A673 (cell line): ENCODE results near the gene TRPC1. TPM values are rescaled to one million over a fixed set of nuclear protein-coding genes. Genes with fewer than 3 reads are reported as not detected.

Experiments
- BruUV-seq: library from RNA; stranded (reverse); fragments of 400-500 nt; replicated peaks from 2 replicates; lab custom pipeline; 2021; lab: Mats Ljungman, UMichigan
- CTCF ChIA-PET: fragments of 300-600 bp; sonication (Branson Sonifier 250); formaldehyde crosslinking; loops from one replicate; lab custom pipeline; 2022; ENCODE audit warnings: antibody characterized with exemption; lab: Charles Lee
- POLR2A ChIA-PET: fragments of 300-600 bp; sonication (Branson Sonifier 250); formaldehyde crosslinking; loops from one replicate; lab custom pipeline; 2022; ENCODE audit warnings: antibody characterized with exemption; ENCODE audit not compliant: low non-redundant PET; lab: Charles Lee
- DNase-seq: peaks from one replicate; pipeline ENCODE4 v3.0.0-alpha.2; 2015; ENCODE audit warnings: low spot score
- H3K27ac ChIP-seq: fragments of 200-600 bp; sonication (generic); 2 replicates; pipeline ENCODE4 v1.5.1; 2016; ENCODE audit warnings: mixed run types, low read depth, mild to moderate bottlenecking, mixed read lengths, antibody characterized with exemption, low read length; ENCODE audit not compliant: poor library complexity, severe bottlenecking
- H3K27me3 ChIP-seq: fragments of 200-600 bp; sonication (generic); replicated peaks from 2 replicates; pipeline ENCODE4 v1.6.1; 2017; ENCODE audit warnings: mixed run types, low read depth, mild to moderate bottlenecking, mixed read lengths, antibody characterized with exemption, low read length; ENCODE audit not compliant: insufficient read depth, poor library complexity
- H3K36me3 ChIP-seq: fragments of 200-600 bp; sonication (generic); 2 replicates; pipeline ENCODE4 v1.6.1; 2016; ENCODE audit warnings: mixed run types, mild to moderate bottlenecking, mixed read lengths, antibody characterized with exemption, low read length; ENCODE audit not compliant: insufficient read depth, poor library complexity, severe bottlenecking
- H3K4me1 ChIP-seq: fragments of 200-600 bp; sonication (generic); 2 replicates; pipeline ENCODE4 v1.6.1; 2017; ENCODE audit warnings: mixed run types, mild to moderate bottlenecking, mixed read lengths, antibody characterized with exemption, low read length; ENCODE audit not compliant: insufficient read depth, poor library complexity, severe bottlenecking
- H3K4me3 ChIP-seq: fragments of 200-600 bp; sonication (generic); 2 replicates; pipeline ENCODE4 v1.5.1; 2016; ENCODE audit warnings: low read depth, mixed run types, mild to moderate bottlenecking, mixed read lengths, low read length; ENCODE audit not compliant: poor library complexity, severe bottlenecking
- H3K9me3 ChIP-seq: fragments of 200-600 bp; sonication (generic); 2 replicates; pipeline ENCODE4 v1.6.1; 2016; ENCODE audit warnings: mixed run types, low read depth, mild to moderate bottlenecking, mixed read lengths, antibody characterized with exemption, low read length; ENCODE audit not compliant: poor library complexity, severe bottlenecking
- CTCF ChIP-seq: fragments of 300-800, 200-600 bp; sonication (generic); conservative IDR thresholded peaks from 2 replicates; pipeline ENCODE4 v1.5.1; 2017; ENCODE audit warnings: low read depth, mild to moderate bottlenecking, antibody characterized with exemption, low read length, moderate library complexity, mixed read lengths
- EZH2 ChIP-seq: fragments of 200-600 bp; sonication (generic); IDR thresholded peaks from 2 replicates; pipeline ENCODE4 v1.6.1; 2017; ENCODE audit warnings: borderline replicate concordance, low read depth, mild to moderate bottlenecking, mixed read lengths, antibody characterized with exemption, low read length; ENCODE audit not compliant: poor library complexity, severe bottlenecking
- intact Hi-C: fragments of 100-400 bp; cut with micrococcal nuclease; formaldehyde crosslinking; loops from one replicate; pipeline ENCODE4 v1.10.0; 2022; ENCODE audit not compliant: unreplicated experiment
- total RNA-seq: library from RNA; stranded (reverse); gene quantifications from 2 replicates; pipeline ENCODE4 v1.2.3, GENCODE V29; 2021

The TRPC1 gene
- total RNA-seq, 1 experiment from 2014 or later: 0.88 TPM

DNA sequence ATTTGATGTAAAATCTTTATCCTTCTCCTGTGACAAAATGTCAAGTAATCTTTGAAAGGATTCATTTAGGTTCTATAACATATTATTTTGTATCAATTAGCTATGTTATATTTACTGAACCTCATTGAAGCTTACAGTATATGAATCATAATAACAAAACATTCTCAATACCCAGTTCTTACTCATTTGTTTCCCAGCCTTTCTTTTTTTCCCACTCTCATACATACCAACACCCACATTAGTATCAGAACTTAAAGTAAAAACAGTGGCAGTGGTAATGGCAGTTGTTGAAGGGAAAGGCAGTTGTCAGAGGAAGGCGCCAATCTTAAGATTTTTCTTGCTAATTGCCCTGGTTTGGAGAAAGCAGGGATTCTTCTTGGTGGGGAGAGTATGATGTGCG, 33.2 kb upstream of the TRPC1 start:
- Histone ChIP-seq H3K36me3 (no peaks in the 10 kb centered on the region), H3K4me1 (no peaks in the 10 kb centered on the region), H3K9me3 (no peaks in the 10 kb centered on the region), H3K27me3 (no peaks in the 10 kb centered on the region), H3K4me3 (no peak overlapping the region), H3K27ac (no peak overlapping the region)
- POLR2A ChIA-PET: no interaction called here
- no TSS peak for BruUV-seq
- intact Hi-C loops: no loop called here
- no peak for DNase-seq
- CTCF ChIA-PET: no interaction called here
- TF ChIP-seq CTCF (no peak), EZH2 (no peak)

DNA sequence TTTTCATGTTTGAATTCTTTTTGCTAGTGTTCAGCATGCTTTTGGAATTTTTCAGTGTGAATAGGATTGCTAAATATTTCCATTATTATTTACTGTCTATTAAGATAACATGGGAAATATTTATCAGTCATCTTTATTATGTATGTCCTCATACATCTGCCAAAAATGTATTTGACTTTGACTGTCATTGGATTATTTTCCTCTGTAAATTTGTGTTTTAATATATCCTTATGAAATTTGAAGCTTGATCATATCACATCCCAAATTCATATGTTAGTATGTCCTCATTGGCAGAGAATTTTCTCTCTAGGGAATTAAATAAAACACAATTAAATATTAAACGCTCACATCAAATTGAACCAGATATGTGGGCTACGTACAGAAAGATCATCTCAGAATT, 32.3 kb upstream of the TRPC1 start:
- BruUV-seq: no TSS peak
- TF ChIP-seq EZH2: no peak
- no peak for TF ChIP-seq CTCF
- ChIA-PET POLR2A (no interaction called here), CTCF (no interaction called here)
- no peaks in the 10 kb centered on the region for H3K9me3 ChIP-seq
- H3K36me3 ChIP-seq: no peaks in the 10 kb centered on the region
- intact Hi-C loops: no loop called here
- H3K4me1 ChIP-seq: no peaks in the 10 kb centered on the region
- H3K27me3 ChIP-seq: no peaks in the 10 kb centered on the region
- H3K4me3 ChIP-seq: no peak overlapping the region
- DNase-seq: no peak
- H3K27ac ChIP-seq: no peak overlapping the region

DNA sequence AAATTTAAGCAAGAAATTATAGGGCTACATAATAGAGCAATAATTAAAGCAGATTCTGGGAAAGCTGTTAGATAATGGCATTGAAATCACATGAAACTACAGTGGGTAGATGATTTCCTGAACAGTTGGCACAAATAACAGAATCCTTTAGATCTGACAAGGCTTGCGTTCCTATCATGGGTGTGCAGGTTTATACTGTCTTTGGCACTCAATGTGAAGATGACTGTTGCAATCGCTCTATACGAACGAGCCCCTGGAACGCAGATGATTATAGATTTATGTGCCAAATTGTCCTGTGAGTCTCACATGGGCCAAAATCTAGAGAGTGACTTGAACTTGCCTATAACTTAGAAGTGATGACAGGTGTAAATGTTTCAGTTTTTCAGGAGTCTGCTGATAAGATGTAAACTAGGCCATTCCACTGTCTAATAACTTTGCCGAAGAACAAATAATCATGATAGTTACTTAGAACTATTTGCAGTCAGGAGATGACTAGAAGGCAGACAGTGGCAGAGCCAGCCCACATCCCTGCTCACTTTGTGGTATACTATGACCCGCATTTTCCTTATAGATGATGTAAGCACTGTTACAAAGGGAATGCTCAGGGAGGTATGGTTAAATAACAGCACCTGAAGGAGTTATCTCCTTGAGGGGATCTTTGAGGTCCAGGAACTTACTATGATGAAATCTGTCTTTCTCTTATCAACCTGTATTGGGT, 30.5 kb upstream of the TRPC1 start:
- CTCF ChIA-PET: no interaction called here
- no peak overlapping the region for H3K27ac ChIP-seq
- H3K4me1 ChIP-seq: no peaks in the 10 kb centered on the region
- H3K36me3 ChIP-seq: no peaks in the 10 kb centered on the region
- H3K4me3 ChIP-seq: no peak overlapping the region
- intact Hi-C loops: no loop called here
- DNase-seq: no peak
- no peaks in the 10 kb centered on the region for H3K9me3 ChIP-seq
- no TSS peak for BruUV-seq
- TF ChIP-seq EZH2 (no peak), CTCF (no peak)
- POLR2A ChIA-PET: no interaction called here
- no peaks in the 10 kb centered on the region for H3K27me3 ChIP-seq
